Neural cell (in vitro differentiated cells): ENCODE data around the gene APOBR. TPM values are rescaled to one million over a fixed set of nuclear protein-coding genes. Genes with fewer than 3 reads are reported as not detected.
"Not testable (repeated sequence)": the region's sequence is repeated elsewhere in the genome, so short reads cannot be mapped to it uniquely, and the experiment has no call there.

ENCODE experiments used
- H2AFZ ChIP-seq: fragments of 200-600, 300-800 bp; sonication (generic), shearing (Covaris generic); 2 replicates; pipeline ENCODE4 v1.6.0; 2014; ENCODE audit warnings: low read depth, mild to moderate bottlenecking, antibody characterized with exemption, low read length, moderate library complexity
- H3F3A ChIP-seq: fragments of 200-600 bp; shearing (Covaris generic); 2 replicates; pipeline ENCODE4 v1.6.1; 2016; ENCODE audit warnings: mild to moderate bottlenecking, moderate library complexity, mixed read lengths, antibody characterized with exemption, low read length; ENCODE audit not compliant: insufficient read depth, poor library complexity, severe bottlenecking
- H3K27ac ChIP-seq: fragments of 200-600, 300-800 bp; sonication (generic), shearing (Covaris generic); 2 replicates; pipeline ENCODE4 v1.5.1; 2014; ENCODE audit warnings: mild to moderate bottlenecking, low read length, moderate library complexity
- H3K27me3 ChIP-seq: fragments of 300-800, 200-600 bp; sonication (generic), shearing (Covaris generic); 2 replicates; pipeline ENCODE4 v1.6.0; 2014; ENCODE audit warnings: mild to moderate bottlenecking, low read depth, low read length, moderate library complexity; ENCODE audit not compliant: insufficient read depth
- H3K36me3 ChIP-seq: fragments of 300-800, 200-600 bp; sonication (generic), shearing (Covaris generic); 2 replicates; pipeline ENCODE4 v1.5.1; 2014; ENCODE audit warnings: mild to moderate bottlenecking, antibody characterized with exemption, low read length, moderate library complexity; ENCODE audit not compliant: insufficient read depth
- H3K4me2 ChIP-seq: fragments of 300-800, 200-600 bp; sonication (generic), shearing (Covaris generic); 2 replicates; pipeline ENCODE4 v1.6.0; 2014; ENCODE audit warnings: mild to moderate bottlenecking, low read length
- H3K4me3 ChIP-seq: fragments of 300-800, 200-600 bp; sonication (generic), shearing (Covaris generic); 2 replicates; pipeline ENCODE4 v1.5.1; 2014; ENCODE audit warnings: mild to moderate bottlenecking, low read length, moderate library complexity
- H3K79me2 ChIP-seq: fragments of 200-600 bp; shearing (Covaris generic); replicated peaks from 2 replicates; pipeline ENCODE4 v1.6.0; 2014; ENCODE audit warnings: mild to moderate bottlenecking, low read length, moderate library complexity; ENCODE audit not compliant: insufficient read depth
- H3K9ac ChIP-seq: fragments of 300-800, 200-600 bp; sonication (generic), shearing (Covaris generic); 2 replicates; pipeline ENCODE4 v1.6.1; 2016; ENCODE audit warnings: mild to moderate bottlenecking, low read length, mixed read lengths
- H3K9me2 ChIP-seq: fragments of 200-600 bp; shearing (Covaris generic); 2 replicates; pipeline ENCODE4 v1.6.1; 2016; ENCODE audit warnings: mild to moderate bottlenecking, low read length, mixed read lengths; ENCODE audit not compliant: insufficient read depth
- H3K9me3 ChIP-seq: fragments of 200-600, 300-800 bp; sonication (generic), shearing (Covaris generic); 2 replicates; pipeline ENCODE4 v1.6.1; 2016; ENCODE audit warnings: mild to moderate bottlenecking, mixed run types, low read length, moderate library complexity, mixed read lengths
- H4K20me1 ChIP-seq: fragments of 200-600 bp; shearing (Covaris generic); 2 replicates; pipeline ENCODE4 v1.6.1; 2016; ENCODE audit warnings: mild to moderate bottlenecking, mixed run types; ENCODE audit not compliant: insufficient read depth
- CTCF ChIP-seq: fragments of 450-650 bp; IDR thresholded peaks from 2 replicates; pipeline ENCODE4 v1.5.1; 2014; ENCODE audit warnings: antibody characterized with exemption, mild to moderate bottlenecking, moderate library complexity; ENCODE audit not compliant: poor library complexity, severe bottlenecking
- EP300 ChIP-seq: fragments of 450-650 bp; conservative IDR thresholded peaks from 2 replicates; pipeline ENCODE4 v1.6.1; 2014; ENCODE audit warnings: antibody characterized with exemption, mild to moderate bottlenecking, moderate library complexity; ENCODE audit not compliant: poor library complexity, severe bottlenecking
- EZH2 ChIP-seq: fragments of 200-600, 300-800 bp; shearing (Covaris generic), sonication (generic); IDR thresholded peaks from 2 replicates; pipeline ENCODE4 v1.6.1; 2014; ENCODE audit warnings: antibody characterized with exemption, low read length, borderline replicate concordance, mild to moderate bottlenecking; ENCODE audit not compliant: insufficient read depth, poor library complexity, severe bottlenecking
- MXI1 ChIP-seq: fragments of 450-650 bp; conservative IDR thresholded peaks from 2 replicates; pipeline ENCODE4 v1.6.1; 2014; ENCODE audit warnings: antibody characterized with exemption, mild to moderate bottlenecking; ENCODE audit not compliant: poor library complexity, severe bottlenecking
- POLR2AphosphoS5 ChIP-seq: IDR thresholded peaks from 2 replicates; pipeline ENCODE4 v1.6.1; 2012
- RAD21 ChIP-seq: fragments of 450-650 bp; conservative IDR thresholded peaks from 2 replicates; pipeline ENCODE4 v1.6.1; 2014; ENCODE audit warnings: antibody characterized with exemption, mild to moderate bottlenecking, moderate library complexity
- REST ChIP-seq: IDR thresholded peaks from 2 replicates; pipeline ENCODE4 v1.6.1; 2012; ENCODE audit warnings: borderline replicate concordance
- SMC3 ChIP-seq: fragments of 450-650 bp; conservative IDR thresholded peaks from 2 replicates; pipeline ENCODE4 v1.6.1; 2014; ENCODE audit warnings: antibody characterized with exemption, mild to moderate bottlenecking, moderate library complexity; ENCODE audit not compliant: poor library complexity
- TAF1 ChIP-seq: IDR thresholded peaks from 2 replicates; pipeline ENCODE4 v1.6.1; 2012; ENCODE audit warnings: low read depth
- polyA plus RNA-seq: library from polyadenylated mRNA; depleted of rRNA; stranded (reverse); fragments of >200 nt; gene quantifications from 2 replicates; pipeline ENCODE4 v1.2.3, GENCODE V29; 2014

APOBR gene
- polyA plus RNA-seq, 1 donor from 2014 or later: not detected

- H4K20me1 ChIP-seq: no peaks in the 10 kb centered on the region
- TF ChIP-seq POLR2AphosphoS5: no peak
Observed at GRCh38 chr16:28524681-28525171, 30.3 kb downstream of the APOBR start.

GRCh38 chr16:28526201-28527099 lies 32.0 kb downstream of the APOBR start:
- TF ChIP-seq SMC3 (no peak), POLR2AphosphoS5 (no peak), MXI1 (no peak), EP300 (no peak), RAD21 (no peak), EZH2 (no peak), REST (no peak), TAF1 (no peak), CTCF (no peak)
- H3K36me3 ChIP-seq: no peaks in the 10 kb centered on the region

More at GRCh38 chr16:28524681-28525171, 30.3 kb downstream of the APOBR start:
- no peak overlapping the region for H3K27ac ChIP-seq
- H3K9me2 ChIP-seq: no peaks in the 10 kb centered on the region
- no peaks in the 10 kb centered on the region for H3F3A ChIP-seq
- H3K79me2 ChIP-seq: no peaks in the 10 kb centered on the region
- no peaks in the 10 kb centered on the region for H3K9me3 ChIP-seq
- no peaks in the 10 kb centered on the region for H3K27me3 ChIP-seq
- H3K36me3 ChIP-seq: no peaks in the 10 kb centered on the region
- no peak overlapping the region for H3K9ac ChIP-seq
- H3K4me2 ChIP-seq: no peak overlapping the region
- no peak overlapping the region for H2AFZ ChIP-seq
- H3K4me3 ChIP-seq: no peak overlapping the region

GRCh38 chr16:28527100-28527785 lies 32.8 kb downstream of the APOBR start:
- not testable (repeated sequence) for H3K79me2 ChIP-seq, H3K36me3 ChIP-seq, H3K27me3 ChIP-seq, H4K20me1 ChIP-seq, H2AFZ ChIP-seq, H3K4me2 ChIP-seq, H3F3A ChIP-seq, H3K9ac ChIP-seq, H3K4me3 ChIP-seq, H3K27ac ChIP-seq, H3K9me2 ChIP-seq, H3K9me3 ChIP-seq

More at GRCh38 chr16:28526201-28527099, 32.0 kb downstream of the APOBR start:
- H4K20me1 ChIP-seq: no peaks in the 10 kb centered on the region
- H3K27ac ChIP-seq: no peak overlapping the region
- no peak overlapping the region for H3K4me3 ChIP-seq
- no peaks in the 10 kb centered on the region for H3F3A ChIP-seq
- H3K9me3 ChIP-seq: no peaks in the 10 kb centered on the region
- no peak overlapping the region for H3K9ac ChIP-seq
- H3K27me3 ChIP-seq: no peaks in the 10 kb centered on the region
- H3K79me2 ChIP-seq: no peaks in the 10 kb centered on the region
- H2AFZ ChIP-seq: no peak overlapping the region
- no peaks in the 10 kb centered on the region for H3K9me2 ChIP-seq
- H3K4me2 ChIP-seq: no peak overlapping the region
